GM12892 (cell line): Measurements from ENCODE around the gene NCK2.

Experiments
- POLR2A ChIP-seq: IDR thresholded peaks from 2 replicates; pipeline ENCODE4 v1.6.1; 2011; ENCODE audit warnings: low read depth, low read length, control low read depth
- POLR2AphosphoS5 ChIP-seq: IDR thresholded peaks from 2 replicates; pipeline ENCODE4 v1.6.1; 2011; ENCODE audit warnings: low read depth, low read length, control low read depth

DNA sequence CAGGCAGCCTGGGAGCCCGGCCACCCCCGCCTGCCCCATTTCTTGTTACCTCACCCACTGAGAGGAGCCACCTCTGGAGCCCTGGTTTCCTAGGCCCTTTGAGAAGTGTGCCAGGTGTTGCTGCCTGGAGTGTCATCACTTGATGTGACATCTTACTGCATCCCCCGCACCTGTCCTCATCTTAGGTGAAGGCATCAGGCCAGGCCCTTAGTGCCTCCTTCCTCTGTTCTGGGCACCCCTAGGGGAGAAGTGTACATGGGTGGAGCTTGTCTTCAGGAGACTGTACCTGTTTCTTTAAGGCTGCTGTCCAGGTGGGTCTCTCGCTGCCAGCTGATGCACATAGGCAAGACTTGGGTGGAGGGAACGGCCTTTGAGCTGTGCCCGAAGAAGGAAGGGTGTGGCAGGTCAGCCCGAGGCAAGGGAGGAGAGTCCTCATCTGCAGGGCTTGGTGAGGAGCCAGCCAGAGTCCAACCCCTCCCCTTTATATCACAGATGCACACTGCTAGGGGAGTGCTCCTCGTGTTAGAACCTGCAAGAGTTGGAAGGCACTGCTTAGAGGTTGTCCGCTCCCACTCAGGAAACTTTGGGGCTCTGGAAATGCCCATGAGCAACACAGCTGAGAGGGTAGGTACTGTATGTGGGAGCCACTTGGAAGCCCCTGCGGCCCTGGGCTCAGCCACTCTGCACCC, 45.9 kb downstream of the NCK2 start:
- TF ChIP-seq POLR2A (no peak), POLR2AphosphoS5 (no peak)
